Osteocyte (in vitro differentiated cells): ENCODE measurements around the gene C8B. TPM values are rescaled to one million over a fixed set of nuclear protein-coding genes. Genes with fewer than 3 reads are reported as not detected.

Experiments
- DNase-seq: peaks from one replicate; pipeline ENCODE4 v3.0.0; 2021; ENCODE audit warnings: mixed read lengths; ENCODE audit not compliant: unreplicated experiment; ENCODE audit errors: extremely low spot score
- H3K27ac Mint-ChIP-seq: one replicate; pipeline ENCODE4 v1.8.0; 2021; ENCODE audit warnings: mild to moderate bottlenecking, mixed read lengths; ENCODE audit not compliant: unreplicated experiment
- H3K27me3 Mint-ChIP-seq: one replicate; pipeline ENCODE4 v1.8.0; 2021; ENCODE audit warnings: mixed read lengths; ENCODE audit not compliant: unreplicated experiment
- H3K36me3 Mint-ChIP-seq: one replicate; pipeline ENCODE4 v1.8.0; 2021; ENCODE audit warnings: mixed read lengths; ENCODE audit not compliant: unreplicated experiment
- H3K4me1 Mint-ChIP-seq: one replicate; pipeline ENCODE4 v1.8.0; 2021; ENCODE audit warnings: mixed read lengths; ENCODE audit not compliant: unreplicated experiment
- H3K4me3 Mint-ChIP-seq: one replicate; pipeline ENCODE4 v1.8.0; 2021; ENCODE audit warnings: mild to moderate bottlenecking, moderate library complexity, mixed read lengths; ENCODE audit not compliant: unreplicated experiment
- H3K9me3 Mint-ChIP-seq: one replicate; pipeline ENCODE4 v1.8.0; 2021; ENCODE audit warnings: mixed read lengths; ENCODE audit not compliant: unreplicated experiment
- total RNA-seq: library from RNA; stranded (reverse); gene quantifications from 2 replicates; pipeline ENCODE4 v1.2.1, GENCODE V29; 2021
- TF ChIP-seq, protein P1 (sequence below): fragments of 200-600 bp; sonication (generic); IDR thresholded peaks from 2 replicates; pipeline ENCODE4 v1.5.0; 2021; ENCODE audit warnings: antibody characterized with exemption, mild to moderate bottlenecking, moderate library complexity

The C8B gene
- total RNA-seq, 1 donor from 2014 or later: not detected

DNA sequence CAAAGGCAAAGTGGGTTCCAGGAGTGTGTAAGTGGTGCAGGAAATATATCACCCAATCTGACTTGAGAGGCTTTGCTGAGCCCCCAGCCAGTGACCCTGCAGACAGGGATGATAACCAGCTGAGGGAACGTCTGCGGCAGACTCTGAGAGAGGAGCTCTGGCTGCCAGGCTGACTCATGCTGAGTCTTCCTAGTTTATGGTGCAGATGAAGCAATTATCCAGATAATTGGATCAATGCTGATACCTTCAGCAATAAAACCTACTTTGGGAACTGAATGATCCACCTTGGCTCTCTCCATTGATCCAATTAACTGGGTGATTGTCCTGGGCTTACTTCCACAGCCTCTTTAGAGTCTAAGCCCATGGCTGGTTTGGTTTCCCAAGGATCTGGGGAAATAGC is 7.3 kb downstream of the C8B start:
- no peaks in the 10 kb centered on the region for H3K36me3 Mint-ChIP-seq
- H3K27ac Mint-ChIP-seq: no peak overlapping the region
- H3K4me3 Mint-ChIP-seq: no peak overlapping the region
- no peaks in the 10 kb centered on the region for H3K4me1 Mint-ChIP-seq
- H3K27me3 Mint-ChIP-seq: peaks cover 11% of the 10 kb centered on the region
- DNase-seq: no peak
- TF ChIP-seq, protein P1, sequence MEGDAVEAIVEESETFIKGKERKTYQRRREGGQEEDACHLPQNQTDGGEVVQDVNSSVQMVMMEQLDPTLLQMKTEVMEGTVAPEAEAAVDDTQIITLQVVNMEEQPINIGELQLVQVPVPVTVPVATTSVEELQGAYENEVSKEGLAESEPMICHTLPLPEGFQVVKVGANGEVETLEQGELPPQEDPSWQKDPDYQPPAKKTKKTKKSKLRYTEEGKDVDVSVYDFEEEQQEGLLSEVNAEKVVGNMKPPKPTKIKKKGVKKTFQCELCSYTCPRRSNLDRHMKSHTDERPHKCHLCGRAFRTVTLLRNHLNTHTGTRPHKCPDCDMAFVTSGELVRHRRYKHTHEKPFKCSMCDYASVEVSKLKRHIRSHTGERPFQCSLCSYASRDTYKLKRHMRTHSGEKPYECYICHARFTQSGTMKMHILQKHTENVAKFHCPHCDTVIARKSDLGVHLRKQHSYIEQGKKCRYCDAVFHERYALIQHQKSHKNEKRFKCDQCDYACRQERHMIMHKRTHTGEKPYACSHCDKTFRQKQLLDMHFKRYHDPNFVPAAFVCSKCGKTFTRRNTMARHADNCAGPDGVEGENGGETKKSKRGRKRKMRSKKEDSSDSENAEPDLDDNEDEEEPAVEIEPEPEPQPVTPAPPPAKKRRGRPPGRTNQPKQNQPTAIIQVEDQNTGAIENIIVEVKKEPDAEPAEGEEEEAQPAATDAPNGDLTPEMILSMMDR: no peak
- no peaks in the 10 kb centered on the region for H3K9me3 Mint-ChIP-seq

DNA sequence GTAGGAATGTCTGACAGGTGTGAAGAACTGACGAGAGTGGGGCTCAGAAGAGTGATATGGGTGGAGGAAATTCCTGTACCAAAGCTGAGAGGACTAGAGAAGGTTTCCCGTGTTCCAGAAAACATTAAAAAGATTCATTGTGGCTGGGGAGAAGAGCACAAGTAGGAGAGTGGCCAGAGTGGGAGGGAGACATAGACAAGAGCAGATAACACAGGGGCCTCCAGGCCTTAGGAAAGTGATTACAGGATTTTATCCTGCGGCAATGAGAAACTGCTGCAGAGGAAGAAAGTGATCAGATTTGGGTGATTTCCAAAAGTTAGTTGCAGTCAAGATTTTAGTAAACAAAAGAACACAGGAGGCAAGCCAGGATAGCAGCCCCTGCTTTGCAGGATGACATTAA is 7.9 kb downstream of the C8B start:
- TF ChIP-seq, protein P1: no peak
- H3K4me1 Mint-ChIP-seq: no peaks in the 10 kb centered on the region
- no peaks in the 10 kb centered on the region for H3K36me3 Mint-ChIP-seq
- no peaks in the 10 kb centered on the region for H3K9me3 Mint-ChIP-seq
- no peak overlapping the region for H3K27ac Mint-ChIP-seq
- peaks cover 11% of the 10 kb centered on the region for H3K27me3 Mint-ChIP-seq
- H3K4me3 Mint-ChIP-seq: no peak overlapping the region
- DNase-seq: no peak

DNA sequence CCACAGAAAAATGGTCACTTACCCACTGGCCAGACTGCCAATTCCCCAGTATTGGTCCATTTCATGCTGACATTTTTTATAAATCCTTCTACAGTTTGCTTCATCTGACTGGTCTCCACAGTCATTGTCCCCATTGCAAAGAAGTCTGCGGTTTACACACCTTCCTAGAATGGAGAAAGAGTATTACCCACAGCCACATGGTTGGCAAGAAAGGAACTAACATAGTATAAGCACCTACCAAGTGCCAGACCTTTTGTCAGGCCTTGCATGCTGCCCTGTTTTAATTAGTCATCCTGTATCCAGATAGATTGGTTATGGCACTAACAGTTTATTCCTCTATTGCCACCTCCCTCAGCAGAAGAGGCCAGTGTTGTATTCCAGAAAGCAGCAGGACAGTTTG is 11.2 kb downstream of the C8B start:
- Mint-ChIP-seq H3K4me1 (no peaks in the 10 kb centered on the region), H3K4me3 (no peak overlapping the region), H3K27me3 (peaks cover 7% of the 10 kb centered on the region)

DNA sequence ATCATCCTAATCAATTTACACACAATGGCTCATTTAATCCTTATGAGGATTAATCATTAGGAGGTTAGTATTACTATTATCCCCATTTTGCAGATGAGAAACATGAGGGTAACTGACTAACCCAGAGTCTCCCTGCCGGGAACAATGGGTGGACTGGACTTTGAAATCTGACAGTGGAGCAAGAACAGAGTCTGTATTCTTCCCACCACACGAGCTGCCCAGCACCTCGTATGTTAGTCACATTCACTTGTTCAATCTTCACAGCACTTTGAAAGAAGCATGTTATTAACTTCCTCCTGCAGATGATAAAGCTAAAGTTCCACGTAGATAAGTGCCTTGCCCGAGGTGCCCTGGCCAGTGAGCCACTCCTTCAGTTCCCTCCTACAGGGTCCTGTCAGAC is 12.4 kb downstream of the C8B start:
- Mint-ChIP-seq H3K36me3 (no peaks in the 10 kb centered on the region), H3K4me3 (no peak overlapping the region), H3K27me3 (peaks cover 4% of the 10 kb centered on the region), H3K9me3 (no peaks in the 10 kb centered on the region), H3K27ac (no peak overlapping the region), H3K4me1 (no peaks in the 10 kb centered on the region)
- DNase-seq: no peak
- TF ChIP-seq, protein P1: no peak

More for the DNA sequence above, 11.2 kb downstream of the C8B start:
- Mint-ChIP-seq H3K36me3 (no peaks in the 10 kb centered on the region), H3K9me3 (no peaks in the 10 kb centered on the region), H3K27ac (no peak overlapping the region)
- TF ChIP-seq, protein P1: no peak
- DNase-seq: no peak

DNA sequence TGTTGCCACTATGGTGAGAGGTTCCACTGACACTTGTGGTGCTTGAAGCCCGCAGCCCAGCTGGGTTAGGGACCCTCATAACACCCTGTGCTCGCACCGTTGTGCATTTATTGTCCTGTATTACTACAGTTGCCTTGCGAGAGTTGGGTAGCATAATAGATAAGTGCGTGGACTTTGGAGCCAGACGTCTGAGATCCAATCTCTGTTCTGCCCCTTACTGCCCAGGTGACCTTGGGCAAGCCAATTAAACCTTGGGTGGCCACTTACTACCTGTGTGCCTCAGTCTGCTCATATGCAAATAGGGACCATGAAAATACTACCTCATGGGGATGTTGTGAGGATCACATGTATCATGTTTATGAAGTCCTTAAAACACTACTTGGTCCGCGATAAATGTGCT is 13.3 kb downstream of the C8B start:
- TF ChIP-seq, protein P1: no peak
- Mint-ChIP-seq H3K36me3 (no peaks in the 10 kb centered on the region), H3K9me3 (no peaks in the 10 kb centered on the region), H3K27ac (no peak overlapping the region), H3K4me3 (no peak overlapping the region), H3K4me1 (no peaks in the 10 kb centered on the region), H3K27me3 (no peaks in the 10 kb centered on the region)
- DNase-seq: no peak
